GM18520 (cell line): ENCODE measurements around the gene TBX1.

ENCODE experiments used
- ATAC-seq: cut with Tn5 transposase; IDR thresholded peaks from one replicate; pipeline ENCODE4 v1.9.1; 2021; ENCODE audit not compliant: unreplicated experiment

TBX1 gene

GRCh38 chr22:19810381-19811201, 50.0 kb downstream of the TBX1 start:
- no peak for ATAC-seq

GRCh38 chr22:19811211-19811621, 50.6 kb downstream of the TBX1 start:
- ATAC-seq: no peak

GRCh38 chr22:19811811-19812771, 51.5 kb downstream of the TBX1 start:
- no peak for ATAC-seq

GRCh38 chr22:19812910-19813309, 52.3 kb downstream of the TBX1 start:
- no peak for ATAC-seq

GRCh38 chr22:19814428-19814827, 53.9 kb downstream of the TBX1 start:
- ATAC-seq: no peak

GRCh38 chr22:19815093-19815822, 54.7 kb downstream of the TBX1 start:
- no peak for ATAC-seq

GRCh38 chr22:19815823-19816290, 55.3 kb downstream of the TBX1 start:
- no peak for ATAC-seq

GRCh38 chr22:19816372-19817119, 56.0 kb downstream of the TBX1 start:
- no peak for ATAC-seq
